ENCODE measurements around the gene CITED2. TPM values are rescaled to one million over a fixed set of nuclear protein-coding genes. Genes with fewer than 3 reads are reported as not detected.
A peak's percentile ranks its signal among the peaks of the same experiment; 100 is the strongest.

Gene CITED2
- total RNA-seq, 1 donor from 2014 or later, result 449 TPM

- no peaks in the 10 kb centered on the region for H3K27me3 Mint-ChIP-seq (ENCODE audit: low read depth, unreplicated experiment)
- Histone ChIP-seq H3K9ac (ENCODE audit: low read length) (peak overlapping the region; percentile 99), H4K20me1 (ENCODE audit: insufficient read depth, low read length) (peaks cover 30% of the 10 kb centered on the region), H2AFZ (ENCODE audit: low read depth, low read length) (no peak overlapping the region), H3K79me2 (ENCODE audit: insufficient read depth, low read length) (peaks cover 37% of the 10 kb centered on the region), H3K4me2 (ENCODE audit: low read length) (peak overlapping the region; percentile 93), H3K27me3 (ENCODE audit: insufficient read depth, low read length) (no peaks in the 10 kb centered on the region), H3K4me3 (ENCODE audit: insufficient read depth, low read depth, low read length) (peak overlapping the region; percentile 34), H3K4me1 (ENCODE audit: insufficient read depth, low read length) (peaks cover 22% of the 10 kb centered on the region), H3K9me3 (ENCODE audit: insufficient read depth, low read depth, low read length) (no peaks in the 10 kb centered on the region), H3K27ac (ENCODE audit: low read depth, low read length) (peak overlapping the region; percentile 49), H3K36me3 (ENCODE audit: insufficient read depth, low read length) (peaks cover 14% of the 10 kb centered on the region)
- peak; percentile 74 for DNase-seq (ENCODE audit: low read depth)
- FAIRE-seq, result no peak
- H3K4me1 Mint-ChIP-seq (ENCODE audit: low read depth, unreplicated experiment), result peaks cover 28% of the 10 kb centered on the region
- no peak for TF ChIP-seq EZH2 (IDR thresholded peaks at IDR 0.05; ENCODE audit: insufficient read depth, low read length)
- peak overlapping the region; percentile 80 for H3K27ac Mint-ChIP-seq (ENCODE audit: unreplicated experiment)
- H3K9me3 Mint-ChIP-seq (ENCODE audit: unreplicated experiment), result no peaks in the 10 kb centered on the region
- peaks cover 25% of the 10 kb centered on the region for H3K36me3 Mint-ChIP-seq (ENCODE audit: low read depth, unreplicated experiment)
- H3K4me3 Mint-ChIP-seq (ENCODE audit: unreplicated experiment), result peak overlapping the region; percentile 100
These were observed 4.0 kb downstream of the CITED2 start for GRCh38 chr6:139370283-139370998.

- Histone ChIP-seq H3K27ac (ENCODE audit: low read depth, low read length) (peak overlapping the region; percentile 49), H3K27me3 (ENCODE audit: insufficient read depth, low read length) (no peaks in the 10 kb centered on the region), H3K9ac (ENCODE audit: low read length) (peak overlapping the region; percentile 99), H3K4me3 (ENCODE audit: insufficient read depth, low read depth, low read length) (no peak overlapping the region), H3K4me1 (ENCODE audit: insufficient read depth, low read length) (peaks cover 22% of the 10 kb centered on the region), H3K79me2 (ENCODE audit: insufficient read depth, low read length) (peaks cover 37% of the 10 kb centered on the region), H4K20me1 (ENCODE audit: insufficient read depth, low read length) (peaks cover 30% of the 10 kb centered on the region), H2AFZ (ENCODE audit: low read depth, low read length) (no peak overlapping the region), H3K4me2 (ENCODE audit: low read length) (peak overlapping the region; percentile 93), H3K9me3 (ENCODE audit: insufficient read depth, low read depth, low read length) (no peaks in the 10 kb centered on the region), H3K36me3 (ENCODE audit: insufficient read depth, low read length) (peaks cover 14% of the 10 kb centered on the region)
- peak; percentile 69 for DNase-seq (ENCODE audit: low read depth)
- TF ChIP-seq EZH2 (IDR thresholded peaks at IDR 0.05; ENCODE audit: insufficient read depth, low read length) (no peak), CTCF (IDR thresholded peaks at IDR 0.05; ENCODE audit: insufficient read depth, low read depth, low read length) (peak; percentile 69)
- FAIRE-seq, result peak; percentile 17
- Mint-ChIP-seq H3K9me3 (ENCODE audit: unreplicated experiment) (no peaks in the 10 kb centered on the region), H3K27ac (ENCODE audit: unreplicated experiment) (peak overlapping the region; percentile 80), H3K27me3 (ENCODE audit: low read depth, unreplicated experiment) (no peaks in the 10 kb centered on the region), H3K4me3 (ENCODE audit: unreplicated experiment) (peak overlapping the region; percentile 100), H3K36me3 (ENCODE audit: low read depth, unreplicated experiment) (peaks cover 25% of the 10 kb centered on the region), H3K4me1 (ENCODE audit: low read depth, unreplicated experiment) (peaks cover 28% of the 10 kb centered on the region)
These were observed 4.7 kb downstream of the CITED2 start for GRCh38 chr6:139369568-139370282.

GRCh38 chr6:139369068-139369467 is 5.4 kb downstream of the CITED2 start:
- peak overlapping the region; percentile 7 for H3K4me2 ChIP-seq (ENCODE audit: low read length)
- H3K27ac Mint-ChIP-seq (ENCODE audit: unreplicated experiment), result peak overlapping the region; percentile 97
- peaks cover 30% of the 10 kb centered on the region for H3K4me1 Mint-ChIP-seq (ENCODE audit: low read depth, unreplicated experiment)

More at GRCh38 chr6:139369068-139369467, 5.4 kb downstream of the CITED2 start:
- Histone ChIP-seq H3K4me3 (ENCODE audit: insufficient read depth, low read depth, low read length) (no peak overlapping the region), H3K27ac (ENCODE audit: low read depth, low read length) (no peak overlapping the region), H3K9ac (ENCODE audit: low read length) (peak overlapping the region; percentile 99), H3K79me2 (ENCODE audit: insufficient read depth, low read length) (peaks cover 33% of the 10 kb centered on the region), H4K20me1 (ENCODE audit: insufficient read depth, low read length) (peaks cover 28% of the 10 kb centered on the region), H3K27me3 (ENCODE audit: insufficient read depth, low read length) (no peaks in the 10 kb centered on the region), H3K9me3 (ENCODE audit: insufficient read depth, low read depth, low read length) (no peaks in the 10 kb centered on the region), H2AFZ (ENCODE audit: low read depth, low read length) (no peak overlapping the region), H3K36me3 (ENCODE audit: insufficient read depth, low read length) (peaks cover 14% of the 10 kb centered on the region), H3K4me1 (ENCODE audit: insufficient read depth, low read length) (peaks cover 22% of the 10 kb centered on the region)
- FAIRE-seq (no peak), DNase-seq (ENCODE audit: low read depth) (peak; percentile 27)
- Mint-ChIP-seq H3K9me3 (ENCODE audit: unreplicated experiment) (no peaks in the 10 kb centered on the region), H3K27me3 (ENCODE audit: low read depth, unreplicated experiment) (no peaks in the 10 kb centered on the region), H3K4me3 (ENCODE audit: unreplicated experiment) (no peak overlapping the region), H3K36me3 (ENCODE audit: low read depth, unreplicated experiment) (peaks cover 21% of the 10 kb centered on the region)
- TF ChIP-seq EZH2 (IDR thresholded peaks at IDR 0.05; ENCODE audit: insufficient read depth, low read length), result no peak
- TF ChIP-seq CTCF (IDR thresholded peaks at IDR 0.05; ENCODE audit: insufficient read depth, low read depth, low read length), result no peak
